Tibial artery (tissue), 4 donors: Measurements from ENCODE around the gene ZNF263.
"Not testable (repeated sequence)": the region's sequence is repeated elsewhere in the genome, so short reads cannot be mapped to it uniquely, and the experiment has no call there.

Source experiments
- DNase-seq, 2 donors: peaks; one replicate each; pipeline ENCODE4 v3.0.0-alpha.2; 2019
- H3K27ac ChIP-seq, 2 donors: fragments of 200-600 bp; sonication (generic) in 1 of 2; 1 replicate in 1 of 2; 2 replicates in 1 of 2; pipeline ENCODE4 v1.5.1; 2018 to 2019; ENCODE audit warnings: mild to moderate bottlenecking in 1 of 2
- H3K27me3 ChIP-seq, 2 donors: fragments of 200-600 bp; sonication (generic) in 1 of 2; one replicate each; pipeline versions ENCODE4 v1.5.1 to v1.6.0; 2016 to 2019
- H3K36me3 ChIP-seq, 3 donors: fragments of 200-600 bp; sonication (generic) in 2 of 3; one replicate each; pipeline ENCODE4 v1.5.1; 2016 to 2019; ENCODE audit warnings: mild to moderate bottlenecking in 2 of 3
- H3K4me1 ChIP-seq, 4 donors: fragments of 200-600 bp; sonication (generic) in 2 of 4; 1 replicate in 3 of 4; 2 replicates in 1 of 4; pipeline ENCODE4 v1.5.1; 2016 to 2019
- H3K4me3 ChIP-seq, 2 donors: fragments of 200-600 bp; sonication (generic) in 1 of 2; 1 replicate in 1 of 2; 2 replicates in 1 of 2; pipeline ENCODE4 v1.5.1; 2018 to 2019; ENCODE audit warnings: mild to moderate bottlenecking in 2 of 2
- H3K9me3 ChIP-seq, 3 donors: fragments of 200-600 bp; sonication (generic) in 1 of 3; one replicate each; pipeline ENCODE4 v1.5.1; 2016 to 2019
- CTCF ChIP-seq, 2 experiments: fragments of 200-600 bp in 1 of 2; fragments of 450-650 bp in 1 of 2; IDR thresholded peaks; one replicate each; pipeline ENCODE4 v1.5.1; 2017 to 2019; ENCODE audit warnings: antibody characterized with exemption in 2 of 2, mild to moderate bottlenecking in 1 of 2, moderate library complexity in 1 of 2
- intact Hi-C: fragments of 100-400 bp; cut with DNase I; formaldehyde crosslinking; loops from one replicate; pipeline ENCODE4 v1.15.0; 2023; ENCODE audit warnings: low total_unique reads

Gene ZNF263

GRCh38 chr16:3259836-3260235 lies 23.5 kb upstream of the ZNF263 start:
- intact Hi-C loops = no loop called here
- TF ChIP-seq CTCF (IDR thresholded peaks at IDR 0.05) = no peak
- DNase-seq = no peak
- no peaks in the 10 kb centered on the region for H3K36me3 ChIP-seq
- peaks cover 0 to 5% (median 0%) of the 10 kb centered on the region in 4 donors for H3K4me1 ChIP-seq
- peaks cover 0 to 12% of the 10 kb centered on the region in 2 donors for H3K27me3 ChIP-seq
- no peak overlapping the region for H3K27ac ChIP-seq
- H3K4me3 ChIP-seq = no peak overlapping the region
- no peaks in the 10 kb centered on the region for H3K9me3 ChIP-seq

GRCh38 chr16:3262517-3262916 lies 20.8 kb upstream of the ZNF263 start:
- Histone ChIP-seq H3K36me3 (peaks cover 0 to 22% (median 14%) of the 10 kb centered on the region in 3 donors), H3K4me1 (peaks cover 0 to 21% (median 0%) of the 10 kb centered on the region in 4 donors), H3K27ac (no peak overlapping the region), H3K27me3 (no peaks in the 10 kb centered on the region), H3K9me3 (peaks cover 0 to 7% (median 0%) of the 10 kb centered on the region in 3 donors), H3K4me3 (no peak overlapping the region)
- DNase-seq = no peak
- TF ChIP-seq CTCF (IDR thresholded peaks at IDR 0.05) = no peak
- intact Hi-C loops = no loop called here

GRCh38 chr16:3264137-3265036 lies 18.9 kb upstream of the ZNF263 start:
- DNase-seq = peak; percentile 92 to 97
- peak in 1 of 2 experiments; percentile 10 for TF ChIP-seq CTCF (IDR thresholded peaks at IDR 0.05)
- H3K36me3 ChIP-seq = peaks cover 0 to 39% (median 32%) of the 10 kb centered on the region in 3 donors
- H3K4me1 ChIP-seq = peaks cover 0 to 21% (median 0%) of the 10 kb centered on the region in 4 donors
- peak overlapping the region; percentile 94 to 98 for H3K27ac ChIP-seq
- intact Hi-C loops = no loop called here
- no peaks in the 10 kb centered on the region for H3K27me3 ChIP-seq
- H3K4me3 ChIP-seq = peak overlapping the region; percentile 82 to 92
- H3K9me3 ChIP-seq = peaks cover 0 to 7% (median 0%) of the 10 kb centered on the region in 3 donors

- H3K9me3 ChIP-seq = peaks cover 0 to 16% (median 6%) of the 10 kb centered on the region in 3 donors
- H3K36me3 ChIP-seq = peaks cover 0 to 42% (median 32%) of the 10 kb centered on the region in 3 donors
- TF ChIP-seq CTCF (IDR thresholded peaks at IDR 0.05) = peak; percentile 36 to 44
- H3K4me3 ChIP-seq = no peak overlapping the region
- H3K27me3 ChIP-seq = no peaks in the 10 kb centered on the region
- intact Hi-C loops = no loop called here
- peaks cover 0 to 21% (median 0%) of the 10 kb centered on the region in 4 donors for H3K4me1 ChIP-seq
- no peak for DNase-seq
- no peak overlapping the region for H3K27ac ChIP-seq
These were observed 16.3 kb upstream of the ZNF263 start for GRCh38 chr16:3266873-3267537.

GRCh38 chr16:3268294-3268693 lies 15.0 kb upstream of the ZNF263 start:
- no peaks in the 10 kb centered on the region for H3K27me3 ChIP-seq
- no peak overlapping the region for H3K27ac ChIP-seq
- no peak for TF ChIP-seq CTCF (IDR thresholded peaks at IDR 0.05)
- no peak for DNase-seq
- peaks cover 0 to 19% (median 0%) of the 10 kb centered on the region in 4 donors for H3K4me1 ChIP-seq
- peaks cover 0 to 42% (median 32%) of the 10 kb centered on the region in 3 donors for H3K36me3 ChIP-seq
- intact Hi-C loops = no loop called here
- H3K4me3 ChIP-seq = no peak overlapping the region
- H3K9me3 ChIP-seq = peaks cover 0 to 16% (median 6%) of the 10 kb centered on the region in 3 donors

- H3K27me3 ChIP-seq, H3K4me3 ChIP-seq, DNase-seq, H3K27ac ChIP-seq, intact Hi-C loops, H3K4me1 ChIP-seq: not testable (repeated sequence)
- Histone ChIP-seq H3K9me3 (peaks cover 0 to 16% (median 6%) of the 10 kb centered on the region in 3 donors), H3K36me3 (peaks cover 0 to 35% (median 25%) of the 10 kb centered on the region in 3 donors)
These were observed 12.6 kb upstream of the ZNF263 start for GRCh38 chr16:3270718-3271117.

- H3K4me1 ChIP-seq, DNase-seq, H3K27me3 ChIP-seq, intact Hi-C loops, H3K27ac ChIP-seq, H3K4me3 ChIP-seq: not testable (repeated sequence)
- H3K9me3 ChIP-seq = peaks cover 0 to 11% (median 6%) of the 10 kb centered on the region in 3 donors
- H3K36me3 ChIP-seq = peaks cover 0 to 31% (median 23%) of the 10 kb centered on the region in 3 donors
These were observed 12.0 kb upstream of the ZNF263 start for GRCh38 chr16:3271281-3271680.
